Karpas-422 (cell line): ENCODE data around the gene KRTAP5-1. TPM values are rescaled to one million over a fixed set of nuclear protein-coding genes. Genes with fewer than 3 reads are reported as not detected.
A peak's percentile ranks its signal among the peaks of the same experiment; 100 is the strongest.
"Not testable (repeated sequence)": the region's sequence is repeated elsewhere in the genome, so short reads cannot be mapped to it uniquely, and the experiment has no call there.

ENCODE experiments used
- DNase-seq: peaks from one replicate; pipeline ENCODE4 v3.0.0-alpha.2; 2015
- H2AFZ ChIP-seq: fragments of 200-600 bp; sonication (generic); 2 replicates; pipeline ENCODE4 v1.6.1; 2014; ENCODE audit warnings: antibody characterized with exemption, low read length, mixed read lengths
- H3K27ac ChIP-seq: fragments of 200-600 bp; sonication (generic); 2 replicates; pipeline ENCODE4 v1.5.1; 2014; ENCODE audit warnings: mild to moderate bottlenecking, low read length, moderate library complexity
- H3K27me3 ChIP-seq: fragments of 200-600 bp; sonication (generic); 2 replicates; pipeline ENCODE4 v1.6.1; 2014; ENCODE audit warnings: low read length, mixed read lengths
- H3K36me3 ChIP-seq: fragments of 200-600 bp; sonication (generic); 2 replicates; pipeline ENCODE4 v1.6.1; 2014; ENCODE audit warnings: low read length, mixed read lengths; ENCODE audit not compliant: insufficient read depth
- H3K4me1 ChIP-seq: fragments of 200-600 bp; sonication (generic); 2 replicates; pipeline ENCODE4 v1.6.1; 2014; ENCODE audit warnings: mild to moderate bottlenecking, low read length, mixed read lengths
- H3K4me2 ChIP-seq: fragments of 200-600 bp; sonication (generic); 2 replicates; pipeline ENCODE4 v1.6.1; 2014; ENCODE audit warnings: low read length, low read depth, mild to moderate bottlenecking; ENCODE audit not compliant: poor library complexity, severe bottlenecking
- H3K4me3 ChIP-seq: fragments of 200-600 bp; sonication (generic); 2 replicates; pipeline ENCODE4 v1.5.1; 2014; ENCODE audit warnings: mild to moderate bottlenecking, antibody characterized with exemption, low read length, mixed read lengths
- H3K79me2 ChIP-seq: fragments of 200-600 bp; sonication (generic); 2 replicates; pipeline ENCODE4 v1.6.1; 2014; ENCODE audit warnings: mild to moderate bottlenecking, low read length, mixed read lengths
- H3K9ac ChIP-seq: fragments of 200-600 bp; sonication (generic); 2 replicates; pipeline ENCODE4 v1.6.0; 2014; ENCODE audit warnings: low read length
- H3K9me2 ChIP-seq: fragments of 200-600 bp; sonication (generic), shearing (Covaris generic); replicated peaks from 2 replicates; pipeline ENCODE4 v1.6.0; 2014; ENCODE audit warnings: mild to moderate bottlenecking, low read length, moderate library complexity; ENCODE audit not compliant: insufficient read depth
- H3K9me3 ChIP-seq: fragments of 300-700, 200-600 bp; sonication (generic); 2 replicates; pipeline ENCODE4 v1.6.1; 2014; ENCODE audit warnings: low read length, mixed read lengths
- H4K20me1 ChIP-seq: fragments of 200-600 bp; sonication (generic); 2 replicates; pipeline ENCODE4 v1.6.1; 2014; ENCODE audit warnings: mild to moderate bottlenecking, antibody characterized with exemption, low read length, low read depth; ENCODE audit not compliant: insufficient read depth
- total RNA-seq: library from RNA; depleted of rRNA; stranded (reverse); fragments of >200 nt; shearing (Covaris generic); gene quantifications from 2 replicates; pipeline ENCODE4 v1.2.3, GENCODE V29; 2014; ENCODE audit warnings: low replicate concordance

The KRTAP5-1 gene
- total RNA-seq, 1 experiment from 2014 or later = not detected

- Histone ChIP-seq H3K79me2 (no peaks in the 10 kb centered on the region), H3K27ac (no peak overlapping the region), H3K4me2 (no peak overlapping the region), H3K4me1 (peaks cover 5% of the 10 kb centered on the region; the same call in 1 of the 2 replicates), H4K20me1 (no peaks in the 10 kb centered on the region), H3K4me3 (no peak overlapping the region), H3K9me2 (no peaks in the 10 kb centered on the region), H2AFZ (no peak overlapping the region), H3K9ac (no peak overlapping the region), H3K9me3 (no peaks in the 10 kb centered on the region), H3K36me3 (no peaks in the 10 kb centered on the region), H3K27me3 (no peaks in the 10 kb centered on the region)
- no peak for DNase-seq
Observed at GRCh38 chr11:1586699-1587098, 1.6 kb upstream of the KRTAP5-1 start.

GRCh38 chr11:1582909-1583308 is 2.2 kb downstream of the KRTAP5-1 start:
- not testable (repeated sequence) for H3K9me2 ChIP-seq, H3K9me3 ChIP-seq, H3K9ac ChIP-seq, H3K27ac ChIP-seq, H3K79me2 ChIP-seq, H3K36me3 ChIP-seq, DNase-seq, H3K4me2 ChIP-seq, H2AFZ ChIP-seq, H3K27me3 ChIP-seq, H3K4me3 ChIP-seq, H4K20me1 ChIP-seq, H3K4me1 ChIP-seq

GRCh38 chr11:1581976-1582375 is 3.1 kb downstream of the KRTAP5-1 start:
- no peak for DNase-seq
- H3K4me2 ChIP-seq = no peak overlapping the region
- no peak overlapping the region for H3K27ac ChIP-seq
- H3K4me1 ChIP-seq = peaks cover 5% of the 10 kb centered on the region; the same call in 1 of the 2 replicates
- H3K9me2 ChIP-seq = no peaks in the 10 kb centered on the region
- H3K27me3 ChIP-seq = no peaks in the 10 kb centered on the region
- H3K79me2 ChIP-seq = no peaks in the 10 kb centered on the region
- no peak overlapping the region for H3K9ac ChIP-seq
- H2AFZ ChIP-seq = no peak overlapping the region
- H4K20me1 ChIP-seq = no peaks in the 10 kb centered on the region
- no peaks in the 10 kb centered on the region for H3K36me3 ChIP-seq
- H3K4me3 ChIP-seq = no peak overlapping the region
- no peaks in the 10 kb centered on the region for H3K9me3 ChIP-seq

GRCh38 chr11:1576825-1577224 is 8.3 kb downstream of the KRTAP5-1 start:
- no peak overlapping the region for H2AFZ ChIP-seq
- no peak overlapping the region for H3K27ac ChIP-seq
- H3K9ac ChIP-seq = no peak overlapping the region
- DNase-seq = no peak
- H3K27me3 ChIP-seq = no peaks in the 10 kb centered on the region
- no peaks in the 10 kb centered on the region for H3K9me3 ChIP-seq
- H3K79me2 ChIP-seq = no peaks in the 10 kb centered on the region
- no peak overlapping the region for H3K4me2 ChIP-seq
- H3K4me3 ChIP-seq = no peak overlapping the region
- peaks cover 24% of the 10 kb centered on the region for H3K4me1 ChIP-seq
- peaks cover 13% of the 10 kb centered on the region for H4K20me1 ChIP-seq
- no peaks in the 10 kb centered on the region for H3K9me2 ChIP-seq
- no peaks in the 10 kb centered on the region for H3K36me3 ChIP-seq

GRCh38 chr11:1575756-1576155 is 9.3 kb downstream of the KRTAP5-1 start:
- not testable (repeated sequence) for H3K27me3 ChIP-seq, H3K9me3 ChIP-seq, H3K9ac ChIP-seq, H3K27ac ChIP-seq, H3K36me3 ChIP-seq, DNase-seq, H3K4me2 ChIP-seq, H3K79me2 ChIP-seq, H2AFZ ChIP-seq, H3K4me3 ChIP-seq, H3K9me2 ChIP-seq
- H3K4me1 ChIP-seq = peaks cover 24% of the 10 kb centered on the region
- peaks cover 13% of the 10 kb centered on the region for H4K20me1 ChIP-seq

- no peak overlapping the region for H3K27ac ChIP-seq
- DNase-seq = no peak
Observed at GRCh38 chr11:1574933-1575242, 10.2 kb downstream of the KRTAP5-1 start.

GRCh38 chr11:1574238-1574932 is 10.7 kb downstream of the KRTAP5-1 start:
- no peaks in the 10 kb centered on the region for H3K9me2 ChIP-seq
- DNase-seq = peak; percentile 89
- no peak overlapping the region for H3K27ac ChIP-seq
- H3K27me3 ChIP-seq = no peaks in the 10 kb centered on the region
- H2AFZ ChIP-seq = no peak overlapping the region
- no peak overlapping the region for H3K9ac ChIP-seq
- H3K4me1 ChIP-seq = peaks cover 24% of the 10 kb centered on the region
- no peaks in the 10 kb centered on the region for H3K79me2 ChIP-seq
- no peaks in the 10 kb centered on the region for H3K36me3 ChIP-seq
- H3K4me2 ChIP-seq = peak overlapping the region; percentile 74
- peaks cover 22% of the 10 kb centered on the region for H4K20me1 ChIP-seq
- H3K4me3 ChIP-seq = peak overlapping the region; percentile 54; the same call in 1 of the 2 replicates
- H3K9me3 ChIP-seq = no peaks in the 10 kb centered on the region

More at GRCh38 chr11:1574933-1575242, 10.2 kb downstream of the KRTAP5-1 start:
- H2AFZ ChIP-seq = no peak overlapping the region
- no peaks in the 10 kb centered on the region for H3K9me3 ChIP-seq
- H3K9me2 ChIP-seq = no peaks in the 10 kb centered on the region
- H3K79me2 ChIP-seq = no peaks in the 10 kb centered on the region
- H3K4me3 ChIP-seq = no peak overlapping the region
- no peak overlapping the region for H3K9ac ChIP-seq
- H3K36me3 ChIP-seq = no peaks in the 10 kb centered on the region
- H3K4me1 ChIP-seq = peaks cover 24% of the 10 kb centered on the region
- H3K27me3 ChIP-seq = no peaks in the 10 kb centered on the region
- peaks cover 17% of the 10 kb centered on the region for H4K20me1 ChIP-seq
- no peak overlapping the region for H3K4me2 ChIP-seq

- no peaks in the 10 kb centered on the region for H3K79me2 ChIP-seq
- no peak overlapping the region for H3K27ac ChIP-seq
- peaks cover 27% of the 10 kb centered on the region for H4K20me1 ChIP-seq
- no peak overlapping the region for H3K9ac ChIP-seq
- H3K4me3 ChIP-seq = 0 out of 2 replicates have a peak overlapping the region, but pooled peaks have one; percentile 54
- no peak overlapping the region for H2AFZ ChIP-seq
- no peak for DNase-seq
- H3K9me3 ChIP-seq = no peaks in the 10 kb centered on the region
- H3K4me1 ChIP-seq = peaks cover 24% of the 10 kb centered on the region
- no peaks in the 10 kb centered on the region for H3K9me2 ChIP-seq
- H3K36me3 ChIP-seq = no peaks in the 10 kb centered on the region
- peak overlapping the region; percentile 74 for H3K4me2 ChIP-seq
- no peaks in the 10 kb centered on the region for H3K27me3 ChIP-seq
Observed at GRCh38 chr11:1573903-1574237, 11.2 kb downstream of the KRTAP5-1 start.
